SK-N-SH (cell line): ENCODE measurements around the gene BRI3.

Source experiments
- CTCF ChIP-seq: fragments of 200-600 bp; sonication (generic); IDR thresholded peaks from 2 replicates; pipeline ENCODE4 v1.6.1; 2017; ENCODE audit warnings: antibody characterized with exemption, mild to moderate bottlenecking, moderate library complexity
- ELF1 ChIP-seq: IDR thresholded peaks from 2 replicates; pipeline ENCODE4 v1.4.0; 2012
- EP300 ChIP-seq, 2 experiments: IDR thresholded peaks; 2 replicates each; pipeline versions ENCODE4 v1.4.0 to v1.6.1; 2012; ENCODE audit warnings: borderline replicate concordance in 1 of 2, low read depth in 1 of 2, low read length in 1 of 2
- FOXJ3 ChIP-seq: sonication (generic); formaldehyde crosslinking; IDR thresholded peaks from 2 replicates; pipeline ENCODE4 v1.5.1; 2020; ENCODE audit warnings: mild to moderate bottlenecking, missing genetic modification reagents
- FOXM1 ChIP-seq: IDR thresholded peaks from 2 replicates; pipeline ENCODE4 v1.4.0; 2012; ENCODE audit warnings: low read depth, mild to moderate bottlenecking
- MXI1 ChIP-seq: IDR thresholded peaks from 2 replicates; pipeline ENCODE4 v1.6.1; 2012; ENCODE audit warnings: mild to moderate bottlenecking, low read depth, low read length, improper control_type of control experiment
- NFIC ChIP-seq: IDR thresholded peaks from 2 replicates; pipeline ENCODE4 v1.4.0; 2012; ENCODE audit warnings: borderline replicate concordance
- POLR2AphosphoS5 ChIP-seq: IDR thresholded peaks from 2 replicates; pipeline ENCODE4 v1.6.1; 2012; ENCODE audit warnings: low read depth, low read length
- RFX5 ChIP-seq: IDR thresholded peaks from 2 replicates; pipeline ENCODE4 v1.6.1; 2012; ENCODE audit warnings: mild to moderate bottlenecking, improper control_type of control experiment, low read length
- SMC3 ChIP-seq: IDR thresholded peaks from 2 replicates; pipeline ENCODE4 v1.6.1; 2012; ENCODE audit warnings: low read depth, low read length, improper control_type of control experiment
- TF ChIP-seq, protein P1 (sequence below): IDR thresholded peaks from 2 replicates; pipeline ENCODE4 v1.6.1; 2012; ENCODE audit warnings: mild to moderate bottlenecking, low read depth, low read length, moderate library complexity

GRCh38 chr7:98317366-98318040, 36.0 kb downstream of the BRI3 start:
- TF ChIP-seq CTCF = no peak
- no peak for TF ChIP-seq RFX5
- TF ChIP-seq POLR2AphosphoS5 = no peak
- TF ChIP-seq, protein P1, sequence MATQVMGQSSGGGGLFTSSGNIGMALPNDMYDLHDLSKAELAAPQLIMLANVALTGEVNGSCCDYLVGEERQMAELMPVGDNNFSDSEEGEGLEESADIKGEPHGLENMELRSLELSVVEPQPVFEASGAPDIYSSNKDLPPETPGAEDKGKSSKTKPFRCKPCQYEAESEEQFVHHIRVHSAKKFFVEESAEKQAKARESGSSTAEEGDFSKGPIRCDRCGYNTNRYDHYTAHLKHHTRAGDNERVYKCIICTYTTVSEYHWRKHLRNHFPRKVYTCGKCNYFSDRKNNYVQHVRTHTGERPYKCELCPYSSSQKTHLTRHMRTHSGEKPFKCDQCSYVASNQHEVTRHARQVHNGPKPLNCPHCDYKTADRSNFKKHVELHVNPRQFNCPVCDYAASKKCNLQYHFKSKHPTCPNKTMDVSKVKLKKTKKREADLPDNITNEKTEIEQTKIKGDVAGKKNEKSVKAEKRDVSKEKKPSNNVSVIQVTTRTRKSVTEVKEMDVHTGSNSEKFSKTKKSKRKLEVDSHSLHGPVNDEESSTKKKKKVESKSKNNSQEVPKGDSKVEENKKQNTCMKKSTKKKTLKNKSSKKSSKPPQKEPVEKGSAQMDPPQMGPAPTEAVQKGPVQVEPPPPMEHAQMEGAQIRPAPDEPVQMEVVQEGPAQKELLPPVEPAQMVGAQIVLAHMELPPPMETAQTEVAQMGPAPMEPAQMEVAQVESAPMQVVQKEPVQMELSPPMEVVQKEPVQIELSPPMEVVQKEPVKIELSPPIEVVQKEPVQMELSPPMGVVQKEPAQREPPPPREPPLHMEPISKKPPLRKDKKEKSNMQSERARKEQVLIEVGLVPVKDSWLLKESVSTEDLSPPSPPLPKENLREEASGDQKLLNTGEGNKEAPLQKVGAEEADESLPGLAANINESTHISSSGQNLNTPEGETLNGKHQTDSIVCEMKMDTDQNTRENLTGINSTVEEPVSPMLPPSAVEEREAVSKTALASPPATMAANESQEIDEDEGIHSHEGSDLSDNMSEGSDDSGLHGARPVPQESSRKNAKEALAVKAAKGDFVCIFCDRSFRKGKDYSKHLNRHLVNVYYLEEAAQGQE = no peak
- no peak for TF ChIP-seq NFIC
- TF ChIP-seq EP300 (IDR thresholded peaks at IDR 0.05; ENCODE audit: borderline replicate concordance in 1 of 2, low read depth in 1 of 2, low read length in 1 of 2) = no peak
- no peak for TF ChIP-seq ELF1
- TF ChIP-seq SMC3 = no peak
- TF ChIP-seq MXI1 = no peak
- TF ChIP-seq FOXM1 = no peak
- no peak for TF ChIP-seq FOXJ3 (CRISPR knock-in tag)
